PFSK-1 (cell line): Measurements from ENCODE around the gene SNX32.

Experiments
- POLR2AphosphoS5 ChIP-seq: IDR thresholded peaks from 2 replicates; pipeline ENCODE4 v1.6.1; 2012; ENCODE audit warnings: low read depth, mild to moderate bottlenecking, control low read depth, low read length, moderate library complexity
- TAF1 ChIP-seq: IDR thresholded peaks from 2 replicates; pipeline ENCODE4 v1.6.1; 2012; ENCODE audit warnings: low read length, control low read depth, borderline replicate concordance; ENCODE audit not compliant: insufficient read depth

- TF ChIP-seq POLR2AphosphoS5 (peak; percentile 45; the same call in 1 of the 2 replicates), TAF1 (no peak)
These were observed 34.4 kb downstream of the SNX32 start for GRCh38 chr11:65868076-65868667.
